Stimulated activated CD4-positive, alpha-beta T cell treated with anti-CD3 and anti-CD28 coated beads, Interleukin-2, amount 100 ng/mL, for 48 hours (primary cell): ENCODE measurements around the gene KRT1.

ENCODE experiments used
- DNase-seq, 2 donors: peaks; one replicate each; pipeline ENCODE4 v3.0.0-alpha.2; 2020

Gene KRT1

GRCh38 chr12:52632656-52633055 lies 47.6 kb downstream of the KRT1 start:
- DNase-seq, result no peak

GRCh38 chr12:52631676-52632459 lies 48.3 kb downstream of the KRT1 start:
- DNase-seq, result no peak

- DNase-seq, result no peak
Observed at GRCh38 chr12:52631264-52631663, 48.9 kb downstream of the KRT1 start.

GRCh38 chr12:52630599-52631200 lies 49.5 kb downstream of the KRT1 start:
- DNase-seq, result no peak

GRCh38 chr12:52630008-52630500 lies 50.2 kb downstream of the KRT1 start:
- DNase-seq, result no peak

GRCh38 chr12:52629281-52630007 lies 50.8 kb downstream of the KRT1 start:
- no peak for DNase-seq

- no peak for DNase-seq
Observed at GRCh38 chr12:52628841-52629240, 51.4 kb downstream of the KRT1 start.

GRCh38 chr12:52628111-52628507 lies 52.1 kb downstream of the KRT1 start:
- no peak for DNase-seq

GRCh38 chr12:52627395-52628110 lies 52.7 kb downstream of the KRT1 start:
- DNase-seq, result no peak
